IPS-15b (cell line): ENCODE data around the gene ABCA9.
"Not testable (repeated sequence)": the region's sequence is repeated elsewhere in the genome, so short reads cannot be mapped to it uniquely, and the experiment has no call there.

Source experiments
- H3K27me3 ChIP-seq: one replicate; pipeline ENCODE4 v1.6.1; 2013; ENCODE audit warnings: low read length; ENCODE audit not compliant: control insufficient read depth, insufficient read depth
- H3K36me3 ChIP-seq: one replicate; pipeline ENCODE4 v1.6.1; 2013; ENCODE audit warnings: low read length; ENCODE audit not compliant: control insufficient read depth, insufficient read depth
- H3K4me1 ChIP-seq: one replicate; pipeline ENCODE4 v1.6.1; 2013; ENCODE audit warnings: mild to moderate bottlenecking, low read length; ENCODE audit not compliant: control insufficient read depth, insufficient read depth
- H3K4me3 ChIP-seq: one replicate; pipeline ENCODE4 v1.5.1; 2013; ENCODE audit warnings: low read depth, low read length
- H3K9ac ChIP-seq: one replicate; pipeline ENCODE4 v1.6.1; 2013; ENCODE audit warnings: low read depth, mild to moderate bottlenecking, low read length
- H3K9me3 ChIP-seq: one replicate; pipeline ENCODE4 v1.6.1; 2013; ENCODE audit warnings: mild to moderate bottlenecking, low read length; ENCODE audit not compliant: control insufficient read depth, insufficient read depth

The ABCA9 gene

GRCh38 chr17:69084911-69085310, 24.2 kb upstream of the ABCA9 start:
- no peaks in the 10 kb centered on the region for H3K36me3 ChIP-seq
- H3K4me3 ChIP-seq, result no peak overlapping the region
- no peaks in the 10 kb centered on the region for H3K27me3 ChIP-seq
- no peak overlapping the region for H3K9ac ChIP-seq
- no peaks in the 10 kb centered on the region for H3K9me3 ChIP-seq
- no peaks in the 10 kb centered on the region for H3K4me1 ChIP-seq

GRCh38 chr17:69082696-69083095, 22.0 kb upstream of the ABCA9 start:
- no peaks in the 10 kb centered on the region for H3K36me3 ChIP-seq
- no peaks in the 10 kb centered on the region for H3K27me3 ChIP-seq
- no peaks in the 10 kb centered on the region for H3K9me3 ChIP-seq
- no peak overlapping the region for H3K4me3 ChIP-seq
- no peaks in the 10 kb centered on the region for H3K4me1 ChIP-seq
- no peak overlapping the region for H3K9ac ChIP-seq

- no peaks in the 10 kb centered on the region for H3K36me3 ChIP-seq
- H3K27me3 ChIP-seq, result no peaks in the 10 kb centered on the region
- no peaks in the 10 kb centered on the region for H3K4me1 ChIP-seq
- no peak overlapping the region for H3K9ac ChIP-seq
- H3K4me3 ChIP-seq, result no peak overlapping the region
- H3K9me3 ChIP-seq, result no peaks in the 10 kb centered on the region
These were observed 18.1 kb upstream of the ABCA9 start for GRCh38 chr17:69078864-69079263.

- Histone ChIP-seq H3K4me1 (no peaks in the 10 kb centered on the region), H3K36me3 (no peaks in the 10 kb centered on the region), H3K27me3 (no peaks in the 10 kb centered on the region), H3K9me3 (no peaks in the 10 kb centered on the region), H3K9ac (no peak overlapping the region), H3K4me3 (no peak overlapping the region)
These were observed 15.1 kb upstream of the ABCA9 start for GRCh38 chr17:69075823-69076222.

GRCh38 chr17:69073392-69073791, 12.7 kb upstream of the ABCA9 start:
- not testable (repeated sequence) for H3K4me1 ChIP-seq, H3K4me3 ChIP-seq, H3K36me3 ChIP-seq, H3K9ac ChIP-seq, H3K9me3 ChIP-seq, H3K27me3 ChIP-seq

GRCh38 chr17:69072803-69073256, 12.1 kb upstream of the ABCA9 start:
- H3K4me3 ChIP-seq, H3K4me1 ChIP-seq, H3K9ac ChIP-seq, H3K9me3 ChIP-seq, H3K27me3 ChIP-seq, H3K36me3 ChIP-seq: not testable (repeated sequence)

- not testable (repeated sequence) for H3K9ac ChIP-seq, H3K36me3 ChIP-seq, H3K4me3 ChIP-seq, H3K9me3 ChIP-seq, H3K4me1 ChIP-seq, H3K27me3 ChIP-seq
These were observed 10.5 kb upstream of the ABCA9 start for GRCh38 chr17:69071233-69071586.

- H3K36me3 ChIP-seq, H3K4me3 ChIP-seq, H3K4me1 ChIP-seq, H3K27me3 ChIP-seq, H3K9me3 ChIP-seq, H3K9ac ChIP-seq: not testable (repeated sequence)
These were observed 9.9 kb upstream of the ABCA9 start for GRCh38 chr17:69070378-69071232.

GRCh38 chr17:69069226-69069750, 8.6 kb upstream of the ABCA9 start:
- no peaks in the 10 kb centered on the region for H3K9me3 ChIP-seq
- no peaks in the 10 kb centered on the region for H3K36me3 ChIP-seq
- H3K4me1 ChIP-seq, result no peaks in the 10 kb centered on the region

GRCh38 chr17:69067274-69068047, 6.7 kb upstream of the ABCA9 start:
- Histone ChIP-seq H3K9me3 (no peaks in the 10 kb centered on the region), H3K27me3 (no peaks in the 10 kb centered on the region), H3K36me3 (no peaks in the 10 kb centered on the region), H3K9ac (no peak overlapping the region), H3K4me1 (no peaks in the 10 kb centered on the region), H3K4me3 (no peak overlapping the region)

More at GRCh38 chr17:69069226-69069750, 8.6 kb upstream of the ABCA9 start:
- Histone ChIP-seq H3K4me3 (no peak overlapping the region), H3K9ac (no peak overlapping the region), H3K27me3 (no peaks in the 10 kb centered on the region)

- no peak overlapping the region for H3K9ac ChIP-seq
- no peaks in the 10 kb centered on the region for H3K27me3 ChIP-seq
- H3K4me1 ChIP-seq, result no peaks in the 10 kb centered on the region
- no peak overlapping the region for H3K4me3 ChIP-seq
- no peaks in the 10 kb centered on the region for H3K9me3 ChIP-seq
- no peaks in the 10 kb centered on the region for H3K36me3 ChIP-seq
These were observed 5.8 kb upstream of the ABCA9 start for GRCh38 chr17:69066482-69066881.

- Histone ChIP-seq H3K9me3 (no peaks in the 10 kb centered on the region), H3K4me3 (no peak overlapping the region), H3K36me3 (no peaks in the 10 kb centered on the region), H3K27me3 (no peaks in the 10 kb centered on the region), H3K4me1 (no peaks in the 10 kb centered on the region), H3K9ac (no peak overlapping the region)
These were observed 4.4 kb upstream of the ABCA9 start for GRCh38 chr17:69065113-69065512.
